Suprapubic skin (tissue), 2 donors: Measurements from ENCODE around the gene DCX.

Source experiments
- EP300 ChIP-seq: sonication (generic); formaldehyde crosslinking; IDR thresholded peaks from one replicate; pipeline ENCODE4 v1.6.1; 2017; ENCODE audit warnings: antibody characterized with exemption
- POLR2A ChIP-seq, 2 donors: fragments of 450-650 bp; IDR thresholded peaks; one replicate each; pipeline ENCODE4 v1.6.1; 2017; ENCODE audit warnings: antibody characterized with exemption in 2 of 2, mild to moderate bottlenecking in 2 of 2, moderate library complexity in 2 of 2

DNA sequence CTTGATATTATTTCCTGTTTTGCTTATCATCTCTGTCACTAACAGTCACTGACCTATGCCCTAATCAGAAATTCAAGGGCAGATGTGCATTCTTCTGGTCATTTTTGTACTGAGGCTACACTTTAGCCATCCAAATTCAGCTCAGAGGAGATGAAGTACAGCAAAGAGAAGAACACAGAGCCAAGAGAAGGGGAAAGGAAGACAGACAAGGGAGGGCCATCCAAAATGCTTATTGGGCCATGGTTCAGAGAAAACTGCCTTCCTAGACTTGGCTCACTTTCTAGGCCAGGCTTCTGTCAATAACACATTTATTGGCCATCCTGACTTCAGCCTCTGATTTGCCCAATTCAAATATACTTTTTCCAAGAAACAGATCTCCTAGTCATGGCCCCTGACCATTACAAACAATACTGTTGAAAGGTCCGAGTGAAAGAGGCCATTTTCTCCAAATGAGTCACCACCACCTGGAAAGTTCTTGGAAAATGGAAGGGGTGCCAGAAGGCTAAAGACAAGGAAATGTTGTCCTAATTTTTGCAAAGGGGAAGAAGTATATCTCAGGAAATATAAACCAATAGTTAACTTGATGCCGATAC, 56.4 kb downstream of the DCX start:
- TF ChIP-seq POLR2A (IDR thresholded peaks at IDR 0.05): no peak
- TF ChIP-seq EP300: no peak
